HT-29 (cell line): ENCODE results near the gene B4GALT6. TPM values are rescaled to one million over a fixed set of nuclear protein-coding genes. Genes with fewer than 3 reads are reported as not detected.

Experiments used
- total RNA-seq: library from RNA; depleted of rRNA; stranded (reverse); fragments of >200 nt; shearing (Covaris generic); gene quantifications from 2 replicates; pipeline ENCODE4 v1.2.3, GENCODE V29; 2014; rRNA removed

The B4GALT6 gene
- total RNA-seq, 1 experiment from 2014 or later = 2.3 TPM

Other genes starting within 250 kb of the B4GALT6 start
- 0.03 TPM in 1 of 2 replicates, not detected in the other for gene DSG3, start 236.8 kb downstream of the B4GALT6 start, total RNA-seq
- 16.5 and 17.8 TPM in 2 replicates for gene DSG2, start 186.4 kb downstream of the B4GALT6 start, total RNA-seq
- gene TTR, start 92.7 kb downstream of the B4GALT6 start, total RNA-seq = 1.3 and 2.8 TPM in 2 replicates
- gene SLC25A52, start 76.3 kb upstream of the B4GALT6 start, total RNA-seq = not detected in 2 replicates